PC-3 (cell line): ENCODE results near the gene ETV6.

ENCODE experiments used
- EZH2 ChIP-seq: fragments of 300-600 bp; sonication (generic); IDR thresholded peaks from one replicate; pipeline ENCODE4 v1.6.1; 2017; ENCODE audit warnings: antibody characterized with exemption, mild to moderate bottlenecking, low read length; ENCODE audit not compliant: unreplicated experiment
- TF ChIP-seq, protein P1 (sequence below): fragments of 300-600 bp; sonication (generic); conservative IDR thresholded peaks from 2 replicates; pipeline ENCODE4 v1.5.1; 2017; ENCODE audit warnings: antibody characterized with exemption, low read depth, mild to moderate bottlenecking, low read length

DNA sequence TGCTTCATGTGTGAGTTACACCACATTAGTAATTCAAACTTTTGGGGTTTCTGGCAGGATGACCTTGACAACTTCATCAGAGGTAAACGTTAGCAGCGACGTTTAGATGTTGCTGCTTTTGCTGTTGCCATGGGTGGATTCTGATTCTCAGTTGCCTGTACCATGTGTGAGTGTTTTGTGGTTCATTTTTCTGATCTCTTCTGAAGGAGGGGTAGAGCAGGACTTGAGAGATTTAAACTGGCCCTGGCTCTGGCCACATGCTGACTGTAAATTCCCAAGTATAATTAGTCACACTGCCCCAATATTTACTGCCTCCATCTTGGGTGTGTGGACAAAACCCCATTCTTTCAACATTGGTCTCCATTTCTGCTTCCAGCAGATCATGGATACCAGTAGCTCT is 110.4 kb downstream of the ETV6 start:
- TF ChIP-seq, protein P1, sequence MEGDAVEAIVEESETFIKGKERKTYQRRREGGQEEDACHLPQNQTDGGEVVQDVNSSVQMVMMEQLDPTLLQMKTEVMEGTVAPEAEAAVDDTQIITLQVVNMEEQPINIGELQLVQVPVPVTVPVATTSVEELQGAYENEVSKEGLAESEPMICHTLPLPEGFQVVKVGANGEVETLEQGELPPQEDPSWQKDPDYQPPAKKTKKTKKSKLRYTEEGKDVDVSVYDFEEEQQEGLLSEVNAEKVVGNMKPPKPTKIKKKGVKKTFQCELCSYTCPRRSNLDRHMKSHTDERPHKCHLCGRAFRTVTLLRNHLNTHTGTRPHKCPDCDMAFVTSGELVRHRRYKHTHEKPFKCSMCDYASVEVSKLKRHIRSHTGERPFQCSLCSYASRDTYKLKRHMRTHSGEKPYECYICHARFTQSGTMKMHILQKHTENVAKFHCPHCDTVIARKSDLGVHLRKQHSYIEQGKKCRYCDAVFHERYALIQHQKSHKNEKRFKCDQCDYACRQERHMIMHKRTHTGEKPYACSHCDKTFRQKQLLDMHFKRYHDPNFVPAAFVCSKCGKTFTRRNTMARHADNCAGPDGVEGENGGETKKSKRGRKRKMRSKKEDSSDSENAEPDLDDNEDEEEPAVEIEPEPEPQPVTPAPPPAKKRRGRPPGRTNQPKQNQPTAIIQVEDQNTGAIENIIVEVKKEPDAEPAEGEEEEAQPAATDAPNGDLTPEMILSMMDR: no peak
- TF ChIP-seq EZH2: no peak
